Measurements from ENCODE around the gene CEP164. TPM values are rescaled to one million over a fixed set of nuclear protein-coding genes. Genes with fewer than 3 reads are reported as not detected.

CEP164 gene
- total and polyA plus RNA-seq, 2 of the 8 experiments (the other 6 are each of a cell fraction or from before 2014, with no cell fraction given): 8.4 to 20.8 TPM

DNA sequence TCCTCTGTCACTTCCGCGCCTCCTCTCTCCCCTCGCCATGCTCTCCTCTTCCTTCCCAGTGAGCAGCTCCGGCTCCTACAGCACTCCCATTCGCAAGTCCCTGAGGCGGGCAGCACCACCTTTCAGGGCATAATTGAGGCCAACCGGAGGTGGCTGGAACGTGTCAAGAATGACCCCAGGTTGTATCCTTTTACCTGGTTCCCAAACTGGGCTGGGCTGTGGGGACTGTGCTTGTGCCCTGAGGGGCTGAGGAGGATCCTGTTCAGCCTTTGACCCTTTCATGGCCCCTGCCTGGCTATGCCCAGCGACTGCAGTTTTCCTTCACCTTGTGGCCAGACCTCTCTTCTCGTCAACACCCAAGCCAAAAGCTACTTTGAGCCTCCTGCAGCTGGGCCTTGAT lies 84.1 kb downstream of the CEP164 start (continued):
- TF ChIP-seq, protein P1, sequence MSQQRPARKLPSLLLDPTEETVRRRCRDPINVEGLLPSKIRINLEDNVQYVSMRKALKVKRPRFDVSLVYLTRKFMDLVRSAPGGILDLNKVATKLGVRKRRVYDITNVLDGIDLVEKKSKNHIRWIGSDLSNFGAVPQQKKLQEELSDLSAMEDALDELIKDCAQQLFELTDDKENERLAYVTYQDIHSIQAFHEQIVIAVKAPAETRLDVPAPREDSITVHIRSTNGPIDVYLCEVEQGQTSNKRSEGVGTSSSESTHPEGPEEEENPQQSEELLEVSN (IDR thresholded peaks at IDR 0.05): no peak
- TF ChIP-seq, protein P2, sequence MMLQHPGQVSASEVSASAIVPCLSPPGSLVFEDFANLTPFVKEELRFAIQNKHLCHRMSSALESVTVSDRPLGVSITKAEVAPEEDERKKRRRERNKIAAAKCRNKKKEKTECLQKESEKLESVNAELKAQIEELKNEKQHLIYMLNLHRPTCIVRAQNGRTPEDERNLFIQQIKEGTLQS (IDR thresholded peaks at IDR 0.05; ENCODE audit: insufficient read depth, low read depth, low read length): no peak
- TF ChIP-seq CHD1 (IDR thresholded peaks at IDR 0.05; ENCODE audit: low read depth, low read length) (no peak), CHD2 (IDR thresholded peaks at IDR 0.05; ENCODE audit: low read length) (no peak), TAF1 (IDR thresholded peaks at IDR 0.05; ENCODE audit: low read depth, low read length) (no peak), SUZ12 (IDR thresholded peaks at IDR 0.05; ENCODE audit: low read length) (no peak), FOSL1 (IDR thresholded peaks at IDR 0.05; ENCODE audit: insufficient read depth, low read depth, low read length) (no peak)
- TF ChIP-seq, protein P3, sequence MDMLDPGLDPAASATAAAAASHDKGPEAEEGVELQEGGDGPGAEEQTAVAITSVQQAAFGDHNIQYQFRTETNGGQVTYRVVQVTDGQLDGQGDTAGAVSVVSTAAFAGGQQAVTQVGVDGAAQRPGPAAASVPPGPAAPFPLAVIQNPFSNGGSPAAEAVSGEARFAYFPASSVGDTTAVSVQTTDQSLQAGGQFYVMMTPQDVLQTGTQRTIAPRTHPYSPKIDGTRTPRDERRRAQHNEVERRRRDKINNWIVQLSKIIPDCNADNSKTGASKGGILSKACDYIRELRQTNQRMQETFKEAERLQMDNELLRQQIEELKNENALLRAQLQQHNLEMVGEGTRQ (IDR thresholded peaks at IDR 0.05; ENCODE audit: low read length): no peak
